HepG2 (cell line): ENCODE results near the gene USP7. TPM values are rescaled to one million over a fixed set of nuclear protein-coding genes. Genes with fewer than 3 reads are reported as not detected.

Experiments
- ARNT ChIP-seq: fragments of 450-650 bp; IDR thresholded peaks from 2 replicates; pipeline ENCODE4 v1.6.1; 2017
- ARNTL ChIP-seq: sonication (generic); formaldehyde crosslinking; IDR thresholded peaks from 2 replicates; pipeline ENCODE4 v1.4.0; 2020; ENCODE audit warnings: mild to moderate bottlenecking, missing genetic modification reagents
- HMG20B ChIP-seq: conservative IDR thresholded peaks from 2 replicates; pipeline ENCODE4 v1.6.1; 2016; ENCODE audit warnings: missing genetic modification reagents, missing compliant biosample characterization
- LCORL ChIP-seq, 2 experiments: fragments of 450-650 bp in 1 of 2; sonication (generic) in 1 of 2; formaldehyde crosslinking in 1 of 2; IDR thresholded peaks; 2 replicates each; pipeline versions ENCODE4 v1.5.0 to v1.6.1; 2017 to 2020; ENCODE audit warnings: antibody characterized with exemption in 1 of 2, missing genetic modification reagents in 1 of 2
- MAF1 ChIP-seq: sonication (generic); formaldehyde crosslinking; IDR thresholded peaks from 2 replicates; pipeline ENCODE4 v1.5.0; 2020; ENCODE audit warnings: missing genetic modification reagents, borderline replicate concordance
- MBNL3 ChIP-seq: fragments of 250-450 bp; sonication (Bioruptor Pico); conservative IDR thresholded peaks from 2 replicates; pipeline ENCODE4 v1.8.0; 2022; ENCODE audit warnings: mild to moderate bottlenecking, inconsistent platforms
- MIER2 ChIP-seq: IDR thresholded peaks from 2 replicates; pipeline ENCODE4 v1.6.1; 2016; ENCODE audit warnings: missing biosample characterization, missing genetic modification reagents
- NFYC ChIP-seq: IDR thresholded peaks from 2 replicates; pipeline ENCODE4 v1.6.1; 2016; ENCODE audit warnings: missing genetic modification reagents, missing compliant biosample characterization
- PHF21A ChIP-seq: sonication (generic); formaldehyde crosslinking; IDR thresholded peaks from 2 replicates; pipeline ENCODE4 v1.5.0; 2020; ENCODE audit warnings: mild to moderate bottlenecking, missing genetic modification reagents
- RELA ChIP-seq: sonication (generic); formaldehyde crosslinking; IDR thresholded peaks from 2 replicates; pipeline ENCODE4 v1.4.0; 2020; ENCODE audit warnings: missing genetic modification reagents
- RXRA ChIP-seq: sonication (generic); formaldehyde crosslinking; IDR thresholded peaks from 2 replicates; pipeline ENCODE4 v1.5.1; 2020; ENCODE audit warnings: missing genetic modification reagents
- SMAD9 ChIP-seq: sonication (generic); formaldehyde crosslinking; IDR thresholded peaks from 2 replicates; pipeline ENCODE4 v1.5.1; 2020; ENCODE audit warnings: mild to moderate bottlenecking, missing genetic modification reagents
- ZNF143 ChIP-seq: sonication (generic); formaldehyde crosslinking; IDR thresholded peaks from 2 replicates; pipeline ENCODE4 v1.4.0; 2020; ENCODE audit warnings: missing genetic modification reagents
- polyA plus RNA-seq, 8 experiments: library from polyadenylated mRNA; depleted of rRNA in 3 of 8; stranded (reverse) in 7 of 8; unstranded in 1 of 8; fragments of >200 nt; fragmentation: Illumina TruSeq in 4 of 8; extraction: Trizol in 4 of 8; gene quantifications; 2 replicates each; pipeline versions ENCODE4 v1.2.1 to v1.2.3, GENCODE V29; 2011 to 2016; ENCODE audit warnings: low read depth in 4 of 8, missing spikeins in 1 of 8, mixed read lengths in 1 of 8; ENCODE audit not compliant: insufficient read depth in 1 of 8
- total RNA-seq, 5 experiments: library from RNA; depleted of rRNA; stranded (reverse); fragments of >200 nt; fragmentation: Illumina TruSeq; extraction: Trizol; gene quantifications; 2 replicates each; pipeline ENCODE4 v1.2.3, GENCODE V29; 2016; ENCODE audit warnings: low read depth in 1 of 5
- TF ChIP-seq, protein P1 (sequence below): sonication (generic); formaldehyde crosslinking; IDR thresholded peaks from 2 replicates; pipeline ENCODE4 v1.8.1; 2022; ENCODE audit warnings: low read depth, mild to moderate bottlenecking, missing genetic modification reagents
- TF ChIP-seq, protein P2 (sequence below): sonication (generic); formaldehyde crosslinking; IDR thresholded peaks from one replicate; pipeline ENCODE4 v1.5.1; 2020; ENCODE audit warnings: mild to moderate bottlenecking, missing genetic modification reagents; ENCODE audit errors: not compliant biosample characterization

USP7 gene
- total and polyA plus RNA-seq, 2 of the 13 experiments (the other 11 are each of a cell fraction or from before 2014, with no cell fraction given) = 52.5 to 173 TPM

DNA sequence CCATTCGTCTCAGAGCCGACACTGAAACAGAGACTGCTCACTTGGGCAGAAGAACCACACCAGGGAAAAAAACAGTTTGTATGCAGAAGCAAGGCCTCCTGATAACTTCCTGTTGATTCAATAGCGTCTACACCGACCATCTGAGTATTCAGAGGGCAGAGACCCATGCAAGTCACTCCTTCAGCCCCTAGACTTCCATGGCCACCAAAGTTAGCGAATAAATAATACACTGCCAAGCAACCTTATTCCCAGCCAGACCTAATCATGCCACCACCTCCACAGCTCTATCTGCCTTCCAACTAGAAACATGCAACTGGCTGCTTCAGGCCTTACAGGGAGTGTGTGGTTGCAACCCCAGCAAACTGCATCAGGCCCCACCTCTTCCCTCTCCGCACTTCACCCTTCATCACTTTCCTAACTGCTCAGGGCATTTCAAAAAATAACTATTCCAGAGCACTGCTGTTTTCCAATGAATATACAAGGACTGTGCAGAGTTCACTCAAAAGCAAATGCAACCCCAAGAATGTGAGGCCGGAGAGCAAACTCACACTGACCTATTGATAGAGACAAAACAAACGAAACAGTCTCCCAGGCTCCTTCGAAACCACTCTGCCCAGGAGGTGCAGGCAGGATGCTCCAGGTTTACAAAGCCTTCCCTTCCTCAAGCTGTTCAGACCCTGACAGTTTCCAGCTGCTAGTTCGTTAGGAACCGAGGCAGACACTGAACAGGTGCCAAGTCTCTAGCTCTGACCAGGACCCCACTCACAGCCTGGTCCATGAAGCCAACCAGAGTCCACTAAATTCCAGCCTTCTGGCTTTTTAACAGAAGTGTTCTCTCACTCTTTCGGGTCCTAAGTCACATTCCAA, 3.6 kb downstream of the USP7 start (continued):
- TF ChIP-seq, protein P1, sequence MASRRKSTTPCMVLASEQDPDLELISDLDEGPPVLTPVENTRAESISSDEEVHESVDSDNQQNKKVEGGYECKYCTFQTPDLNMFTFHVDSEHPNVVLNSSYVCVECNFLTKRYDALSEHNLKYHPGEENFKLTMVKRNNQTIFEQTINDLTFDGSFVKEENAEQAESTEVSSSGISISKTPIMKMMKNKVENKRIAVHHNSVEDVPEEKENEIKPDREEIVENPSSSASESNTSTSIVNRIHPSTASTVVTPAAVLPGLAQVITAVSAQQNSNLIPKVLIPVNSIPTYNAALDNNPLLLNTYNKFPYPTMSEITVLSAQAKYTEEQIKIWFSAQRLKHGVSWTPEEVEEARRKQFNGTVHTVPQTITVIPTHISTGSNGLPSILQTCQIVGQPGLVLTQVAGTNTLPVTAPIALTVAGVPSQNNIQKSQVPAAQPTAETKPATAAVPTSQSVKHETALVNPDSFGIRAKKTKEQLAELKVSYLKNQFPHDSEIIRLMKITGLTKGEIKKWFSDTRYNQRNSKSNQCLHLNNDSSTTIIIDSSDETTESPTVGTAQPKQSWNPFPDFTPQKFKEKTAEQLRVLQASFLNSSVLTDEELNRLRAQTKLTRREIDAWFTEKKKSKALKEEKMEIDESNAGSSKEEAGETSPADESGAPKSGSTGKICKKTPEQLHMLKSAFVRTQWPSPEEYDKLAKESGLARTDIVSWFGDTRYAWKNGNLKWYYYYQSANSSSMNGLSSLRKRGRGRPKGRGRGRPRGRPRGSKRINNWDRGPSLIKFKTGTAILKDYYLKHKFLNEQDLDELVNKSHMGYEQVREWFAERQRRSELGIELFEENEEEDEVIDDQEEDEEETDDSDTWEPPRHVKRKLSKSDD (CRISPR knock-in tag) = no peak; the same call in 1 of the 2 replicates
- TF ChIP-seq ARNTL (CRISPR knock-in tag) = peak; percentile 42; the same call in 1 of the 2 replicates
- 0 out of 2 replicates have a peak, but pooled peaks have one; percentile 37 for TF ChIP-seq LCORL (IDR thresholded peaks at IDR 0.05)
- TF ChIP-seq LCORL (CRISPR knock-in tag; IDR thresholded peaks at IDR 0.05) = peak; percentile 95
- TF ChIP-seq MBNL3 (CRISPR knock-in tag) = no peak
- TF ChIP-seq NFYC (CRISPR knock-in tag) = no peak
- no peak for TF ChIP-seq MAF1 (CRISPR knock-in tag)
- TF ChIP-seq ARNT = no peak
- peak; percentile 62; the same call in 1 of the 2 replicates for TF ChIP-seq MIER2 (CRISPR knock-in tag)
- no peak for TF ChIP-seq RELA (CRISPR knock-in tag)
- TF ChIP-seq RXRA (CRISPR knock-in tag) = peak; percentile 86
- peak; percentile 98 for TF ChIP-seq PHF21A
- no peak for TF ChIP-seq ZNF143
- peak; percentile 15; the same call in 1 of the 2 replicates for TF ChIP-seq HMG20B (CRISPR knock-in tag)
- TF ChIP-seq, protein P2, sequence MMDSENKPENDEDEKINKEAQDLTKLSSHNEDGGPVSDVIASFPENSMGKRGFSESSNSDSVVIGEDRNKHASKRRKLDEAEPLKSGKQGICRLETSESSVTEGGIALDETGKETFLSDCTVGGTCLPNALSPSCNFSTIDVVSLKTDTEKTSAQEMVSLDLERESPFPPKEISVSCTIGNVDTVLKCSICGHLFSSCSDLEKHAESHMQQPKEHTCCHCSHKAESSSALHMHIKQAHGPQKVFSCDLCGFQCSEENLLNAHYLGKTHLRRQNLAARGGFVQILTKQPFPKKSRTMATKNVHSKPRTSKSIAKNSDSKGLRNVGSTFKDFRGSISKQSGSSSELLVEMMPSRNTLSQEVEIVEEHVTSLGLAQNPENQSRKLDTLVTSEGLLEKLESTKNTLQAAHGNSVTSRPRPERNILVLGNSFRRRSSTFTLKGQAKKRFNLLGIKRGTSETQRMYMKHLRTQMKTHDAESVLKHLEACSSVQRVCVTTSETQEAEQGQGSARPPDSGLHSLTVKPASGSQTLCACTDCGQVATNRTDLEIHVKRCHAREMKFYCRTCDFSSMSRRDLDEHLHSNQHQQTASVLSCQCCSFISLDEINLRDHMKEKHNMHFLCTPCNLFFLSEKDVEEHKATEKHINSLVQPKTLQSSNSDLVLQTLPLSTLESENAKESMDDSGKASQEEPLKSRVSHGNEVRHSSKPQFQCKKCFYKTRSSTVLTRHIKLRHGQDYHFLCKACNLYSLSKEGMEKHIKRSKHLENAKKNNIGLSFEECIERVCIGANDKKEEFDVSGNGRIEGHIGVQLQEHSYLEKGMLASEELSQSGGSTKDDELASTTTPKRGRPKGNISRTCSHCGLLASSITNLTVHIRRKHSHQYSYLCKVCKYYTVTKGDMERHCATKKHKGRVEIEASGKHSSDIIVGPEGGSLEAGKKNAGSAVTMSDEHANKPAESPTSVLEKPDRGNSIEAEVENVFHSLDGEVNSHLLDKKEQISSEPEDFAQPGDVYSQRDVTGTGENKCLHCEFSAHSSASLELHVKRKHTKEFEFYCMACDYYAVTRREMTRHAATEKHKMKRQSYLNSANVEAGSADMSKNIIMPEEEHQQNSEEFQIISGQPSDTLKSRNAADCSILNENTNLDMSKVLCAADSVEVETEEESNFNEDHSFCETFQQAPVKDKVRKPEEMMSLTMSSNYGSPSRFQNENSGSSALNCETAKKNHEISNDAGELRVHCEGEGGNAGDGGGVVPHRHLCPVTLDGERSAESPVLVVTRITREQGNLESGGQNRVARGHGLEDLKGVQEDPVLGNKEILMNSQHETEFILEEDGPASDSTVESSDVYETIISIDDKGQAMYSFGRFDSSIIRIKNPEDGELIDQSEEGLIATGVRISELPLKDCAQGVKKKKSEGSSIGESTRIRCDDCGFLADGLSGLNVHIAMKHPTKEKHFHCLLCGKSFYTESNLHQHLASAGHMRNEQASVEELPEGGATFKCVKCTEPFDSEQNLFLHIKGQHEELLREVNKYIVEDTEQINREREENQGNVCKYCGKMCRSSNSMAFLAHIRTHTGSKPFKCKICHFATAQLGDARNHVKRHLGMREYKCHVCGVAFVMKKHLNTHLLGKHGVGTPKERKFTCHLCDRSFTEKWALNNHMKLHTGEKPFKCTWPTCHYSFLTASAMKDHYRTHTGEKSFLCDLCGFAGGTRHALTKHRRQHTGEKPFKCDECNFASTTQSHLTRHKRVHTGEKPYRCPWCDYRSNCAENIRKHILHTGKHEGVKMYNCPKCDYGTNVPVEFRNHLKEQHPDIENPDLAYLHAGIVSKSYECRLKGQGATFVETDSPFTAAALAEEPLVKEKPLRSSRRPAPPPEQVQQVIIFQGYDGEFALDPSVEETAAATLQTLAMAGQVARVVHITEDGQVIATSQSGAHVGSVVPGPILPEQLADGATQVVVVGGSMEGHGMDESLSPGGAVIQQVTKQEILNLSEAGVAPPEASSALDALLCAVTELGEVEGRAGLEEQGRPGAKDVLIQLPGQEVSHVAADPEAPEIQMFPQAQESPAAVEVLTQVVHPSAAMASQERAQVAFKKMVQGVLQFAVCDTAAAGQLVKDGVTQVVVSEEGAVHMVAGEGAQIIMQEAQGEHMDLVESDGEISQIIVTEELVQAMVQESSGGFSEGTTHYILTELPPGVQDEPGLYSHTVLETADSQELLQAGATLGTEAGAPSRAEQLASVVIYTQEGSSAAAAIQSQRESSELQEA (CRISPR knock-in tag) = peak; percentile 32
- no peak for TF ChIP-seq SMAD9
